ENCODE results near the gene UGT1A6. TPM values are rescaled to one million over a fixed set of nuclear protein-coding genes. Genes with fewer than 3 reads are reported as not detected.
A peak's percentile ranks its signal among the peaks of the same experiment; 100 is the strongest.
"Not testable (repeated sequence)": the region's sequence is repeated elsewhere in the genome, so short reads cannot be mapped to it uniquely, and the experiment has no call there.

UGT1A6 gene
- total RNA-seq, 1 experiment from 2014 or later: 98.0 TPM

DNA sequence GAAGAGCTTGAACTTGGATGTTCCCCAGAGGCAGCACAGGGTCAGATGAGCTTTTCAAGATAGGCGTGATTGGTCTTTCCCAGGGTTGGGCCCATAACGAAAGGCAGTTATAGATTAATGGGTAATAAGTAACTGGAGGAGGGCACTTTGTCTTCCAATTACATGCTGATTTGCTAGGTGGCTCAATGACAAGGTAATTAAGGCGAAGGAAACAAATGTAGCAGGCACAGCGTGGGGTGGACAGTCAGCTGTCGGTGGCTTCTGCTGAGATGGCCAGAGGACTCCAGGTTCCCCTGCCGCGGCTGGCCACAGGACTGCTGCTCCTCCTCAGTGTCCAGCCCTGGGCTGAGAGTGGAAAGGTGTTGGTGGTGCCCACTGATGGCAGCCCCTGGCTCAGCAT, 25.9 kb downstream of the UGT1A6 start, which contains the start of gene UGT1A4:
Gene UGT1A4 (plus strand): TSS at position 185 of the 400 bp plus-strand sequence. CDS start 85 bp downstream, at position 270.
- H3K4me3 Mint-ChIP-seq (ENCODE audit: low read depth, unreplicated experiment): no peak within 1 kb of the TSS
- no peak for DNase-seq
- BruUV-seq (replicated peaks): no TSS peak
- intact Hi-C loops (cut with micrococcal nuclease; ENCODE audit: unreplicated experiment): no loop called here
- H3K27ac Mint-ChIP-seq (ENCODE audit: unreplicated experiment): peak within 1 kb of the TSS; percentile 15
- TF ChIP-seq, protein P1, sequence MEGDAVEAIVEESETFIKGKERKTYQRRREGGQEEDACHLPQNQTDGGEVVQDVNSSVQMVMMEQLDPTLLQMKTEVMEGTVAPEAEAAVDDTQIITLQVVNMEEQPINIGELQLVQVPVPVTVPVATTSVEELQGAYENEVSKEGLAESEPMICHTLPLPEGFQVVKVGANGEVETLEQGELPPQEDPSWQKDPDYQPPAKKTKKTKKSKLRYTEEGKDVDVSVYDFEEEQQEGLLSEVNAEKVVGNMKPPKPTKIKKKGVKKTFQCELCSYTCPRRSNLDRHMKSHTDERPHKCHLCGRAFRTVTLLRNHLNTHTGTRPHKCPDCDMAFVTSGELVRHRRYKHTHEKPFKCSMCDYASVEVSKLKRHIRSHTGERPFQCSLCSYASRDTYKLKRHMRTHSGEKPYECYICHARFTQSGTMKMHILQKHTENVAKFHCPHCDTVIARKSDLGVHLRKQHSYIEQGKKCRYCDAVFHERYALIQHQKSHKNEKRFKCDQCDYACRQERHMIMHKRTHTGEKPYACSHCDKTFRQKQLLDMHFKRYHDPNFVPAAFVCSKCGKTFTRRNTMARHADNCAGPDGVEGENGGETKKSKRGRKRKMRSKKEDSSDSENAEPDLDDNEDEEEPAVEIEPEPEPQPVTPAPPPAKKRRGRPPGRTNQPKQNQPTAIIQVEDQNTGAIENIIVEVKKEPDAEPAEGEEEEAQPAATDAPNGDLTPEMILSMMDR (IDR thresholded peaks at IDR 0.05; ENCODE audit: unreplicated experiment): no peak
- peaks cover 39% of the 10 kb centered on the region for H3K36me3 Mint-ChIP-seq (ENCODE audit: insufficient read depth, unreplicated experiment)
- H3K9me3 Mint-ChIP-seq (ENCODE audit: low read depth, unreplicated experiment): no peaks in the 10 kb centered on the region
- CTCF ChIA-PET: no interaction called here
- no peaks in the 10 kb centered on the region for H3K27me3 Mint-ChIP-seq (ENCODE audit: unreplicated experiment)
- peaks cover 16% of the 10 kb centered on the region for H3K4me1 Mint-ChIP-seq (ENCODE audit: low read depth, unreplicated experiment)

DNA sequence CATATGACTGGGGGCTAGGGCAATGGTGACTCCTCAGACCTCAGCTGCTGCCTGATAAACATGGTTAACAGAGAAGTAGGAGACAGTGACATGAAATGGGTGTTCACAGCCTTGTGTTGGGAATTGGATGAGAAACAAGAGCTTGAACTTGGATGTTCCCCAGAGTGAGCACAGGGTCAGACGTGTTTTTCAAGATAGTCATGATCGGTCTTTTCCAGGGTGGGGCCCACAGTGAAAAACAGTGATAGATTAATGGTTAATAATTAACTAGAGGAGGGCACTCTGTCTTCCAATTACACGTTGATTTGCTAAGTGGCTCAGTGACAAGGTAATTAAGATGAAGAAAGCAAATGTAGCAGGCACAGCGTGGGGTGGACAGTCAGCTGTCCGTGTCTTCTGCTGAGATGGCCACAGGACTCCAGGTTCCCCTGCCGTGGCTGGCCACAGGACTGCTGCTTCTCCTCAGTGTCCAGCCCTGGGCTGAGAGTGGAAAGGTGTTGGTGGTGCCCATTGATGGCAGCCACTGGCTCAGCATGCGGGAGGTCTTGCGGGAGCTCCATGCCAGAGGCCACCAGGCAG, 36.1 kb downstream of the UGT1A6 start, which contains the start of gene UGT1A3:
Gene UGT1A3 (plus strand): TSS at position 320 of the 579 bp plus-strand sequence. CDS start 85 bp downstream, at position 405.
- H3K27ac Mint-ChIP-seq (ENCODE audit: unreplicated experiment): peak within 1 kb of the TSS; percentile 66

DNA sequence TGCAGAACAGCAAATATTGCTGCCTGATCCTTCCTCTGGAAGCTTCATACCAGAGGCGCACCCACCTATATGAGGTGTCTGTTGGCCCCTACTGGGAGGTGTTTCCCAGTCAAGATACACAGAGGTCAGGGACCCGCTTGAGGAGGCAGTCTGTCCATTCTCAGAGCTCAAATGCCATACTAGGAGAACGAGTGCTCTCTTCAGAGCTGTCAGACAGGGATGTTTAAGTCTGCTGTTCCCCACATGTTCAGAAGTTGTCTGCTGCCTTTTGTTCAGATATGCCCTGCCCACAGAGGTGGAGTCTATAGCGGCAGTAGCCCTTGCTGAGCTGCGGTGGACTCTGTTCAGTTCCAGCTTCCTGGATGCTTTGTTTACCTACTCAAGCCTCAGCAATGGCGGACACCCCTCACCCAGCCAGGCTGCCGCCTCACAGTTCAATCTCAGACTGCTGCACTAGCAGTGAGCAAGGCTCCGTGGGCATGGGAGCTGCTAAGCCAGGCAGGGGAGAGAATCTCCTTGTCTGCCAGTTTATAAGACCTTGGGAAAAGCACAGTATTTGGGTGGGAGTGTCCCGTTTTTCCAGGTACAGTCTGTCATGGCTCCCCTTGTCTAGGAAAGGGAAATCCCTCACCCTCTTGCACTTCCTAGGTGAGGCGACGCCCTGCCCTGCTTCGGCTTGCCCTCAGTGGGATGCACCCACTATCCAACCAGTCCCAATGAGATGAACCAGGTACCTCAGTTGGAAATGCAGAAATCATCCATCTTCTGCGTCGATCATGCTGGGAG, 44.4 kb downstream of the UGT1A6 start:
- peaks cover 13% of the 10 kb centered on the region for H3K9me3 Mint-ChIP-seq (ENCODE audit: low read depth, unreplicated experiment)
- BruUV-seq (replicated peaks); H3K27ac Mint-ChIP-seq (ENCODE audit: unreplicated experiment); intact Hi-C loops (cut with micrococcal nuclease; ENCODE audit: unreplicated experiment); H3K4me3 Mint-ChIP-seq (ENCODE audit: low read depth, unreplicated experiment); H3K27me3 Mint-ChIP-seq (ENCODE audit: unreplicated experiment); CTCF ChIA-PET; DNase-seq: not testable (repeated sequence)
- peaks cover 44% of the 10 kb centered on the region for H3K4me1 Mint-ChIP-seq (ENCODE audit: low read depth, unreplicated experiment)
- H3K36me3 Mint-ChIP-seq (ENCODE audit: insufficient read depth, unreplicated experiment): peaks cover 16% of the 10 kb centered on the region

More for the DNA sequence above, 36.1 kb downstream of the UGT1A6 start, which contains the start of gene UGT1A3:
- Mint-ChIP-seq H3K36me3 (ENCODE audit: insufficient read depth, unreplicated experiment) (peaks cover 23% of the 10 kb centered on the region), H3K27me3 (ENCODE audit: unreplicated experiment) (no peaks in the 10 kb centered on the region), H3K4me1 (ENCODE audit: low read depth, unreplicated experiment) (peaks cover 37% of the 10 kb centered on the region), H3K9me3 (ENCODE audit: low read depth, unreplicated experiment) (peaks cover 3% of the 10 kb centered on the region), H3K4me3 (ENCODE audit: low read depth, unreplicated experiment) (no peak within 1 kb of the TSS)
- CTCF ChIA-PET: no interaction called here
- intact Hi-C loops (cut with micrococcal nuclease; ENCODE audit: unreplicated experiment): loop anchor here (2.0 kb wide), 1 partner anchor 38 kb away; no protein-coding TSS in a partner anchor
- DNase-seq: peak; percentile 8
- BruUV-seq (replicated peaks): no TSS peak
- TF ChIP-seq, protein P1 (IDR thresholded peaks at IDR 0.05; ENCODE audit: unreplicated experiment): no peak

DNA sequence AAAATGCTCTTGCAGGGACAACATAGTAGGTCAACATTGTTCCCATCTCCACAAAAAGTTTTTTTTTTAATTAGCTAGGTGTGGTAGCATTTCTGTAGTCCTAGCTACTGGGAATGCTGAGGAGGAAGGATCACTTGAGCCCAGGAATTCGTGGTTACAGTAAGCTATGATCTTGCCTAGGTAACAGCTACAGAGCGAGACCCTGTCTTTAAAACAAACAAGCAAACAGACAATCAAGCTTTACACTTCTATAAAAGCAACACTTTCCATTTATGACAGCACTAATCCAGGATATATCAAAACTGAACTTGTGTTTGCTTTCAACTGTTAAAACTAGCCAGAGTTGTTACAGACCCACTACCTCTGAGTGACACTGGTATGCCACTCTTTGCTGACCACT, 48.2 kb downstream of the UGT1A6 start:
- Mint-ChIP-seq H3K36me3 (ENCODE audit: insufficient read depth, unreplicated experiment) (peaks cover 21% of the 10 kb centered on the region), H3K27me3 (ENCODE audit: unreplicated experiment) (no peaks in the 10 kb centered on the region), H3K27ac (ENCODE audit: unreplicated experiment) (no peak overlapping the region), H3K4me3 (ENCODE audit: low read depth, unreplicated experiment) (no peak overlapping the region), H3K9me3 (ENCODE audit: low read depth, unreplicated experiment) (peaks cover 13% of the 10 kb centered on the region), H3K4me1 (ENCODE audit: low read depth, unreplicated experiment) (peaks cover 23% of the 10 kb centered on the region)
- DNase-seq: no peak
- intact Hi-C loops (cut with micrococcal nuclease; ENCODE audit: unreplicated experiment): no loop called here
- CTCF ChIA-PET: no interaction called here
- no TSS peak for BruUV-seq (replicated peaks)
- TF ChIP-seq, protein P1 (IDR thresholded peaks at IDR 0.05; ENCODE audit: unreplicated experiment): no peak

Data from Calu3 (cell line).